ENCODE measurements around the gene PLOD2. TPM values are rescaled to one million over a fixed set of nuclear protein-coding genes. Genes with fewer than 3 reads are reported as not detected.

PLOD2 gene
- total RNA-seq, 1 donor from 2014 or later: 54.9 TPM

GRCh38 chr3:146134348-146135117 is 26.5 kb downstream of the PLOD2 start:
- H3K4me3 Mint-ChIP-seq (ENCODE audit: low read depth): no peak overlapping the region
- DNase-seq (ENCODE audit: low spot score, unreplicated experiment): no peak
- H3K9me3 Mint-ChIP-seq (ENCODE audit: low read depth): peaks cover 10% of the 10 kb centered on the region
- peaks cover 4% of the 10 kb centered on the region for H3K36me3 Mint-ChIP-seq (ENCODE audit: insufficient read depth)
- no peaks in the 10 kb centered on the region for H3K27me3 Mint-ChIP-seq
- TF ChIP-seq CTCF (IDR thresholded peaks at IDR 0.05; ENCODE audit: unreplicated experiment): no peak
- H3K4me1 Mint-ChIP-seq (ENCODE audit: low read depth): peaks cover 11% of the 10 kb centered on the region
- H3K27ac Mint-ChIP-seq: no peak overlapping the region

GRCh38 chr3:146133441-146133840 is 27.5 kb downstream of the PLOD2 start:
- H3K36me3 Mint-ChIP-seq (ENCODE audit: insufficient read depth): peaks cover 4% of the 10 kb centered on the region
- TF ChIP-seq CTCF (IDR thresholded peaks at IDR 0.05; ENCODE audit: unreplicated experiment): no peak
- no peak overlapping the region for H3K4me3 Mint-ChIP-seq (ENCODE audit: low read depth)
- peaks cover 10% of the 10 kb centered on the region for H3K9me3 Mint-ChIP-seq (ENCODE audit: low read depth)
- H3K4me1 Mint-ChIP-seq (ENCODE audit: low read depth): peaks cover 15% of the 10 kb centered on the region
- H3K27me3 Mint-ChIP-seq: no peaks in the 10 kb centered on the region
- DNase-seq (ENCODE audit: low spot score, unreplicated experiment): no peak
- H3K27ac Mint-ChIP-seq: no peak overlapping the region

GRCh38 chr3:146131616-146132410 is 29.2 kb downstream of the PLOD2 start:
- peaks cover 10% of the 10 kb centered on the region for H3K9me3 Mint-ChIP-seq (ENCODE audit: low read depth)
- no peak overlapping the region for H3K27ac Mint-ChIP-seq
- no peak for DNase-seq (ENCODE audit: low spot score, unreplicated experiment)
- peaks cover 18% of the 10 kb centered on the region for H3K4me1 Mint-ChIP-seq (ENCODE audit: low read depth)
- H3K4me3 Mint-ChIP-seq (ENCODE audit: low read depth): no peak overlapping the region
- no peaks in the 10 kb centered on the region for H3K27me3 Mint-ChIP-seq
- TF ChIP-seq CTCF (IDR thresholded peaks at IDR 0.05; ENCODE audit: unreplicated experiment): no peak
- peaks cover 4% of the 10 kb centered on the region for H3K36me3 Mint-ChIP-seq (ENCODE audit: insufficient read depth)

- TF ChIP-seq CTCF (IDR thresholded peaks at IDR 0.05; ENCODE audit: unreplicated experiment): no peak
- Mint-ChIP-seq H3K36me3 (ENCODE audit: insufficient read depth) (peaks cover 4% of the 10 kb centered on the region), H3K27me3 (no peaks in the 10 kb centered on the region), H3K9me3 (ENCODE audit: low read depth) (peaks cover 10% of the 10 kb centered on the region), H3K4me1 (ENCODE audit: low read depth) (peaks cover 18% of the 10 kb centered on the region), H3K4me3 (ENCODE audit: low read depth) (no peak overlapping the region), H3K27ac (peak overlapping the region; percentile 65)
- DNase-seq (ENCODE audit: low spot score, unreplicated experiment): no peak
Measured at GRCh38 chr3:146130881-146131371, 30.1 kb downstream of the PLOD2 start.

- peaks cover 18% of the 10 kb centered on the region for H3K4me1 Mint-ChIP-seq (ENCODE audit: low read depth)
- peaks cover 4% of the 10 kb centered on the region for H3K36me3 Mint-ChIP-seq (ENCODE audit: insufficient read depth)
- H3K27me3 Mint-ChIP-seq: no peaks in the 10 kb centered on the region
- H3K4me3 Mint-ChIP-seq (ENCODE audit: low read depth): no peak overlapping the region
- TF ChIP-seq CTCF (IDR thresholded peaks at IDR 0.05; ENCODE audit: unreplicated experiment): no peak
- H3K9me3 Mint-ChIP-seq (ENCODE audit: low read depth): peaks cover 10% of the 10 kb centered on the region
- no peak overlapping the region for H3K27ac Mint-ChIP-seq
- no peak for DNase-seq (ENCODE audit: low spot score, unreplicated experiment)
Measured at GRCh38 chr3:146129750-146130149, 31.2 kb downstream of the PLOD2 start.
